ENCODE data around the gene CNN2.

Gene CNN2

GRCh38 chr19:1026783-1027649, 608 bp downstream of the CNN2 start:
- no peak for DNase-seq (ENCODE audit: low read depth in 2 of 2, low spot score in 1 of 2)

GRCh38 chr19:1027650-1028061, 1.2 kb downstream of the CNN2 start:
- DNase-seq (ENCODE audit: low read depth in 2 of 2, low spot score in 1 of 2): no peak

GRCh38 chr19:1028062-1028926, 1.9 kb downstream of the CNN2 start:
- no peak for DNase-seq (ENCODE audit: low read depth in 2 of 2, low spot score in 1 of 2)

GRCh38 chr19:1032264-1032867, 6.0 kb downstream of the CNN2 start:
- DNase-seq (ENCODE audit: low read depth in 2 of 2, low spot score in 1 of 2): no peak

- DNase-seq (ENCODE audit: low read depth in 2 of 2, low spot score in 1 of 2): no peak
These were observed 9.7 kb downstream of the CNN2 start for GRCh38 chr19:1035998-1036621.

- DNase-seq (ENCODE audit: low read depth in 2 of 2, low spot score in 1 of 2): no peak
These were observed 11.2 kb downstream of the CNN2 start for GRCh38 chr19:1037621-1038064.

GRCh38 chr19:1038978-1039645, 12.7 kb downstream of the CNN2 start:
- DNase-seq (ENCODE audit: low read depth in 2 of 2, low spot score in 1 of 2): no peak

GRCh38 chr19:1039646-1040475, 13.5 kb downstream of the CNN2 start, which contains the start of gene ABCA7:
ABCA7 (plus strand) TSS chr19:1040107; CDS start chr19:1041362, 1,255 bp downstream.
- peak; percentile 97 to 99 for DNase-seq (ENCODE audit: low read depth in 2 of 2, low spot score in 1 of 2)

GRCh38 chr19:1040476-1041271, 14.3 kb downstream of the CNN2 start:
- peak; percentile 72 to 81 for DNase-seq (ENCODE audit: low read depth in 2 of 2, low spot score in 1 of 2)

- DNase-seq (ENCODE audit: low read depth in 2 of 2, low spot score in 1 of 2): no peak
These were observed 14.9 kb downstream of the CNN2 start for GRCh38 chr19:1041272-1041834.

GRCh38 chr19:1041835-1042685, 15.7 kb downstream of the CNN2 start:
- no peak for DNase-seq (ENCODE audit: low read depth in 2 of 2, low spot score in 1 of 2)

GRCh38 chr19:1042689-1043511, 16.5 kb downstream of the CNN2 start:
- no peak for DNase-seq (ENCODE audit: low read depth in 2 of 2, low spot score in 1 of 2)

GRCh38 chr19:1045247-1045603, 18.8 kb downstream of the CNN2 start:
- DNase-seq (ENCODE audit: low read depth in 2 of 2, low spot score in 1 of 2): no peak

- DNase-seq (ENCODE audit: low read depth in 2 of 2, low spot score in 1 of 2): no peak
These were observed 19.8 kb downstream of the CNN2 start for GRCh38 chr19:1046117-1046626.

GRCh38 chr19:1046836-1047695, 20.7 kb downstream of the CNN2 start:
- no peak for DNase-seq (ENCODE audit: low read depth in 2 of 2, low spot score in 1 of 2)
